Prostate gland (tissue), 2 donors: Measurements from ENCODE around the gene LHPP. TPM values are rescaled to one million over a fixed set of nuclear protein-coding genes. Genes with fewer than 3 reads are reported as not detected.

Experiments used
- DNase-seq: peaks from one replicate; pipeline ENCODE4 v3.0.0-alpha.2; 2019; ENCODE audit warnings: low spot score
- H3K27ac ChIP-seq, 2 donors: fragments of 200-600 bp; sonication (generic); 2 replicates each; pipeline ENCODE4 v1.5.1; 2017 to 2019
- H3K27me3 ChIP-seq: fragments of 200-600 bp; sonication (generic); replicated peaks from 2 replicates; pipeline ENCODE4 v1.5.1; 2019; ENCODE audit not compliant: insufficient read depth
- H3K36me3 ChIP-seq, 2 donors: fragments of 200-600 bp; sonication (generic); 1 replicate in 1 of 2; 2 replicates in 1 of 2; pipeline versions ENCODE4 v1.5.1 to v1.8.1; 2017 to 2019
- H3K4me1 ChIP-seq: fragments of 200-600 bp; sonication (generic); replicated peaks from 2 replicates; pipeline ENCODE4 v1.5.1; 2019
- H3K4me3 ChIP-seq, 2 donors: fragments of 200-600 bp; sonication (generic); 2 replicates each; pipeline ENCODE4 v1.5.1; 2017 to 2019
- H3K9me3 ChIP-seq: fragments of 200-600 bp; sonication (generic); 2 replicates; pipeline ENCODE4 v1.5.1; 2017
- CTCF ChIP-seq, 4 experiments: fragments of 200-600 bp in 2 of 4; fragments of 450-650 bp in 2 of 4; sonication (generic) in 2 of 4; IDR thresholded peaks; 1 replicate in 3 of 4; 2 replicates in 1 of 4; pipeline ENCODE4 v1.5.1; 2016 to 2019; ENCODE audit warnings: antibody characterized with exemption in 4 of 4, mild to moderate bottlenecking in 2 of 4, moderate library complexity in 2 of 4
- POLR2A ChIP-seq: fragments of 450-650 bp; IDR thresholded peaks from one replicate; pipeline ENCODE4 v1.6.1; 2016; ENCODE audit warnings: antibody characterized with exemption, mild to moderate bottlenecking
- POLR2AphosphoS5 ChIP-seq: sonication (generic); formaldehyde crosslinking; IDR thresholded peaks from one replicate; pipeline ENCODE4 v1.6.1; 2017; ENCODE audit warnings: antibody characterized with exemption
- WGBS: methylation state at CpG from one replicate; pipeline ENCODE4 v1.1.5; 2018; 5-methylcytosine and 5-hydroxymethylcytosine counted together
- intact Hi-C: fragments of 100-400 bp; cut with DNase I; formaldehyde crosslinking; loops from one replicate; pipeline ENCODE4 v1.14.2; 2022
- total RNA-seq, 2 donors: library from RNA; depleted of rRNA; stranded (reverse); fragments of >200 nt; gene quantifications; one replicate each; pipeline ENCODE4 v1.1.0, GENCODE V29; 2016

Gene LHPP
- total RNA-seq, 2 donors from 2014 or later = 21.9 to 43.3 TPM

DNA sequence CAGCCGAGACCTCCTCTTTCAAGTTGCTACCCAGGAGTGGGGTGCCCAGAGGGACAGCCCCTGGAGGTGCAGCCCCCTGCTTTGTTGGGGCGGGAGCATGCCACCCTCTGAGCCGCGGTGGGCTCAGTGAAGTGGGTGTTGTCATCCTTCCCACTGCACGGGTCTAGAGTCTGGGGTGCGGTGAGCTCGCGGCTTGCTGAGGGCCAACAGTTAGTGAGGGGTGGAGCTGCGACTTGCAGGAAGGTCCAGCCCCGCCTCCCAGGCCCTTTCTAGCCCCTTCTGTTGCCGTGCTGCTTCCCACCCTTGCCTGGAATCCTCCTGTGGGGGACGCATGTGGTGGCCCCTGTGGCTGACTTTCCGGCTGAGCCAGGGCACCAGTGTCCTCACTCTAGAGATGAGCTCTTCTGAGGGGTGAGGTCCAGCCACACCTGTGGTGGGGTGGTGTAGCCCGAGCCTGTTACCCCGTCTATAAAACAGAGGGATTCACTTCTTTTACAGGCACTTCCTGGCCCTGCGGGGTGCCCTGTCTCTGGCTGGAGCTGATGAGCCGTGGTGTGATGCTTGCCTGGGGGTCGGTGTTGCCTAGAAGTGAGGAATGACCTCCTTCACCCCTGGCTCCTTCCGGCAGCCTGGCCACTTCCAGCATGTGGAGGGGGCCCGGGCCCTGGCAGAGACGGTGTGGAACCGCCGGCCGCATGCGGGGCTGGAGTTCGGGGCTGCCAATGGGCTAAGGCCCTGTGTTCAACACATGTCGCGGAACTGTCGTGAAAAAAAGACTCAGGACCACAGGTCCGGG, 154.6 kb downstream of the LHPP start:
- peaks cover 5% of the 10 kb centered on the region for H3K4me1 ChIP-seq
- intact Hi-C loops = no loop called here
- H3K27me3 ChIP-seq = no peaks in the 10 kb centered on the region
- H3K9me3 ChIP-seq = no peaks in the 10 kb centered on the region
- H3K27ac ChIP-seq = no peak overlapping the region
- H3K36me3 ChIP-seq = no peaks in the 10 kb centered on the region
- 86% methylated on average over 30 of the region's 30 CpGs for WGBS
- no peak for DNase-seq
- TF ChIP-seq POLR2A = no peak
- no peak for TF ChIP-seq CTCF (IDR thresholded peaks at IDR 0.05)
- no peak for TF ChIP-seq POLR2AphosphoS5
- no peak overlapping the region for H3K4me3 ChIP-seq

DNA sequence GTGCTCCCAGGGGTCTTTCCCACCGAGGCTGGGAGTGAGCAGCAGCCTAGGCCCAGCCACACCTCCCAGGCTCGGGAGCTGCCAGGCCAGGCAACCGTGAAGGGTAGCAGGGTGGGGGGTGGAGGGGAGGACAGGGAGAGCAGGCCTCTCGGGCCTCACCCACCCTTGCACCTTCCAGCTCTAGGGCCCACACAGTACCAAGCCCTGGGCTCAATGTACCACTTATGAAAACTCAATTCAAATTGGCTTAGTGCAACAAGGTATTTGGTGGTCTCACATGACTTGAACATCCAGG, 155.2 kb downstream of the LHPP start:
- no peak overlapping the region for H3K27ac ChIP-seq
- TF ChIP-seq POLR2A = no peak
- no peak for TF ChIP-seq CTCF (IDR thresholded peaks at IDR 0.05)
- no peak for TF ChIP-seq POLR2AphosphoS5
- H3K9me3 ChIP-seq = no peaks in the 10 kb centered on the region
- peaks cover 5% of the 10 kb centered on the region for H3K4me1 ChIP-seq
- intact Hi-C loops = no loop called here
- 68% methylated on average over 4 of the region's 4 CpGs for WGBS
- H3K36me3 ChIP-seq = no peaks in the 10 kb centered on the region
- H3K4me3 ChIP-seq = no peak overlapping the region
- no peaks in the 10 kb centered on the region for H3K27me3 ChIP-seq
- no peak for DNase-seq

- 73% methylated on average over 13 of the region's 18 CpGs for WGBS
- H3K4me1 ChIP-seq = peaks cover 5% of the 10 kb centered on the region
- no peak for DNase-seq
- no peaks in the 10 kb centered on the region for H3K36me3 ChIP-seq
- no peaks in the 10 kb centered on the region for H3K9me3 ChIP-seq
- no peaks in the 10 kb centered on the region for H3K27me3 ChIP-seq
- H3K4me3 ChIP-seq = no peak overlapping the region
- TF ChIP-seq POLR2AphosphoS5 (no peak), POLR2A (no peak), CTCF (IDR thresholded peaks at IDR 0.05) (no peak)
- intact Hi-C loops = no loop called here
- peak overlapping the region in 1 of 2 donors; percentile 56 for H3K27ac ChIP-seq
Measured at GRCh38 chr10:124618470-124619073, 156.9 kb downstream of the LHPP start.

DNA sequence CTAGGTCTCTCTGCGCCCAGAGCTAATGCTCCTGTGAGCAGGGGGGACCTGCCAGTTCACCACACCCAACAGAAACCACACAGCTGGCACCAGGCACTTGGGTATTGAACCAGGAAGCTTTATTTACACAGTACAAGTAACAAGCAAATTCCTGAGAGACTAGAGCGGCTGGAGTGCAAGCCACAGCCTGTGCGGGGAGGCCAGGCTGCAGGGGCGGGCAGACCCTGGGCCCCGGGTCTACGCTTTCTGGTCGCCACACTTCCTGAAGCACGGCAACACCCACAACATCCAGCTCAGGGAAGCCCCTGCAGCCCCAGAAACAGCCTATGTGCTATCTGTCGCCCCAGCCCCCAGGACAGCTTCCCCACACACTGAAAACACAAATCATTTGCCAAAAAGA, 157.6 kb downstream of the LHPP start:
- Histone ChIP-seq H3K27me3 (no peaks in the 10 kb centered on the region), H3K4me3 (no peak overlapping the region), H3K4me1 (peaks cover 5% of the 10 kb centered on the region), H3K9me3 (no peaks in the 10 kb centered on the region), H3K36me3 (no peaks in the 10 kb centered on the region), H3K27ac (peak overlapping the region in 1 of 2 donors; percentile 56)
- intact Hi-C loops = no loop called here
- TF ChIP-seq CTCF (IDR thresholded peaks at IDR 0.05) = no peak
- TF ChIP-seq POLR2AphosphoS5 = peak; percentile 78
- TF ChIP-seq POLR2A = peak; percentile 28
- WGBS = 49% methylated on average over 8 of the region's 9 CpGs
- DNase-seq = peak; percentile 80
